MCF 10A (cell line): ENCODE data around the gene CHL1. TPM values are rescaled to one million over a fixed set of nuclear protein-coding genes. Genes with fewer than 3 reads are reported as not detected.

Experiments
- BruUV-seq: library from RNA; stranded (reverse); fragments of 400-500 nt; replicated peaks from 2 replicates; lab custom pipeline; 2021; lab: Mats Ljungman, UMichigan
- CTCF ChIA-PET: fragments of 300-600 bp; sonication (Branson Sonifier 250); formaldehyde crosslinking; extraction: SDS; loops from one replicate; lab custom pipeline; 2021; ENCODE audit warnings: antibody characterized with exemption, inconsistent platforms; lab: Yijun Ruan, JAX
- POLR2A ChIA-PET: fragments of 300-600, 350-650 bp; sonication (Branson Sonifier 250); formaldehyde crosslinking; extraction: SDS; loops from one replicate; lab custom pipeline; 2020; ENCODE audit warnings: antibody characterized with exemption, inconsistent platforms; lab: Yijun Ruan, JAX
- DNase-seq: peaks from one replicate; pipeline ENCODE4 v3.0.0-alpha.2; 2018; ENCODE audit not compliant: unreplicated experiment
- H3K27ac Mint-ChIP-seq: one replicate; pipeline ENCODE4 v1.8.0; 2022; ENCODE audit warnings: mild to moderate bottlenecking, low read depth, mixed read lengths; ENCODE audit not compliant: unreplicated experiment
- H3K27me3 Mint-ChIP-seq: one replicate; pipeline ENCODE4 v1.8.0; 2022; ENCODE audit warnings: mixed read lengths; ENCODE audit not compliant: insufficient read depth, unreplicated experiment
- H3K36me3 Mint-ChIP-seq: one replicate; pipeline ENCODE4 v1.8.0; 2022; ENCODE audit warnings: mild to moderate bottlenecking, moderate library complexity, mixed read lengths; ENCODE audit not compliant: insufficient read depth, unreplicated experiment
- H3K4me1 Mint-ChIP-seq: one replicate; pipeline ENCODE4 v1.8.0; 2022; ENCODE audit warnings: mixed read lengths; ENCODE audit not compliant: insufficient read depth, unreplicated experiment
- H3K4me3 Mint-ChIP-seq: one replicate; pipeline ENCODE4 v1.8.0; 2022; ENCODE audit warnings: mild to moderate bottlenecking, moderate library complexity, mixed read lengths; ENCODE audit not compliant: unreplicated experiment
- H3K9me3 Mint-ChIP-seq: one replicate; pipeline ENCODE4 v1.8.0; 2022; ENCODE audit warnings: mixed read lengths; ENCODE audit not compliant: unreplicated experiment
- CTCF ChIP-seq: fragments of 200-600 bp; IDR thresholded peaks from one replicate; pipeline ENCODE4 v1.8.0; 2022; ENCODE audit warnings: antibody characterized with exemption, mild to moderate bottlenecking; ENCODE audit not compliant: unreplicated experiment
- intact Hi-C: fragments of 100-400 bp; cut with micrococcal nuclease; formaldehyde crosslinking; loops from 2 replicates; pipeline ENCODE4 v1.14.1; 2022
- total RNA-seq: library from RNA; stranded (reverse); gene quantifications from 2 replicates; pipeline ENCODE4 v1.2.3, GENCODE V29; 2022

CHL1 gene
- total RNA-seq, 1 experiment from 2014 or later, result not detected

- Mint-ChIP-seq H3K27me3 (peaks cover 29% of the 10 kb centered on the region), H3K9me3 (no peaks in the 10 kb centered on the region), H3K4me1 (no peaks in the 10 kb centered on the region), H3K4me3 (no peak overlapping the region), H3K27ac (no peak overlapping the region), H3K36me3 (no peaks in the 10 kb centered on the region)
- ChIA-PET POLR2A (no interaction called here), CTCF (no interaction called here)
- intact Hi-C loops, result no loop called here
- BruUV-seq, result no TSS peak
- DNase-seq, result no peak
- TF ChIP-seq CTCF, result no peak
Observed at GRCh38 chr3:166071-166470, 30.5 kb upstream of the CHL1 start.

- peaks cover 29% of the 10 kb centered on the region for H3K27me3 Mint-ChIP-seq
- TF ChIP-seq CTCF, result no peak
- POLR2A ChIA-PET, result no interaction called here
Observed at GRCh38 chr3:166799-167198, 29.8 kb upstream of the CHL1 start.

GRCh38 chr3:173886-174285 lies 22.7 kb upstream of the CHL1 start:
- no TSS peak for BruUV-seq
- Mint-ChIP-seq H3K27me3 (no peaks in the 10 kb centered on the region), H3K36me3 (no peaks in the 10 kb centered on the region), H3K27ac (no peak overlapping the region), H3K9me3 (no peaks in the 10 kb centered on the region), H3K4me1 (no peaks in the 10 kb centered on the region), H3K4me3 (no peak overlapping the region)
- CTCF ChIA-PET, result interaction anchor here (0.6 kb wide), 1 partner anchor 178 kb away, joined by 3 read pairs; no protein-coding TSS in a partner anchor
- POLR2A ChIA-PET, result no interaction called here
- DNase-seq, result no peak
- no peak for TF ChIP-seq CTCF
- intact Hi-C loops, result no loop called here

More at GRCh38 chr3:166799-167198, 29.8 kb upstream of the CHL1 start:
- Mint-ChIP-seq H3K4me3 (no peak overlapping the region), H3K4me1 (no peaks in the 10 kb centered on the region), H3K9me3 (no peaks in the 10 kb centered on the region), H3K36me3 (no peaks in the 10 kb centered on the region), H3K27ac (no peak overlapping the region)
- DNase-seq, result no peak
- intact Hi-C loops, result no loop called here
- no TSS peak for BruUV-seq
- CTCF ChIA-PET, result no interaction called here

GRCh38 chr3:184976-185375 lies 11.6 kb upstream of the CHL1 start:
- peaks cover 14% of the 10 kb centered on the region for H3K27me3 Mint-ChIP-seq
- H3K9me3 Mint-ChIP-seq, result peaks cover 7% of the 10 kb centered on the region
- TF ChIP-seq CTCF, result no peak
- no peaks in the 10 kb centered on the region for H3K4me1 Mint-ChIP-seq
- no peak overlapping the region for H3K4me3 Mint-ChIP-seq
- H3K27ac Mint-ChIP-seq, result no peak overlapping the region
- intact Hi-C loops, result no loop called here
- DNase-seq, result no peak
- POLR2A ChIA-PET, result no interaction called here
- no TSS peak for BruUV-seq
- no peaks in the 10 kb centered on the region for H3K36me3 Mint-ChIP-seq
- CTCF ChIA-PET, result no interaction called here
